Mesendoderm (in vitro differentiated cells): ENCODE data around the gene CEP164. TPM values are rescaled to one million over a fixed set of nuclear protein-coding genes. Genes with fewer than 3 reads are reported as not detected.
A peak's percentile ranks its signal among the peaks of the same experiment; 100 is the strongest.

Experiments used
- DNase-seq: peaks from one replicate; pipeline ENCODE4 v3.0.0; 2013
- H2AK5ac ChIP-seq: 2 replicates; pipeline ENCODE4 v1.6.1; 2013; ENCODE audit warnings: low read length, inconsistent platforms
- H2BK120ac ChIP-seq: 2 replicates; pipeline ENCODE4 v1.6.1; 2013; ENCODE audit warnings: low read depth, mild to moderate bottlenecking, low read length, moderate library complexity, mixed read lengths
- H2BK15ac ChIP-seq: replicated peaks from 2 replicates; pipeline ENCODE4 v1.6.1; 2013; ENCODE audit warnings: low read depth, mild to moderate bottlenecking, moderate library complexity
- H2BK5ac ChIP-seq: 2 replicates; pipeline ENCODE4 v1.6.1; 2013; ENCODE audit warnings: low read length, inconsistent platforms
- H3K18ac ChIP-seq: 2 replicates; pipeline ENCODE4 v1.6.1; 2013; ENCODE audit warnings: mild to moderate bottlenecking, low read length, mixed read lengths
- H3K23ac ChIP-seq: one replicate; pipeline ENCODE4 v1.6.1; 2013; ENCODE audit warnings: low read length
- H3K27ac ChIP-seq: 2 replicates; pipeline ENCODE4 v1.5.1; 2013; ENCODE audit warnings: low read depth, mild to moderate bottlenecking, inconsistent platforms, low read length, moderate library complexity
- H3K27me3 ChIP-seq: 2 replicates; pipeline ENCODE4 v1.6.1; 2013; ENCODE audit warnings: low read length, control low read depth, mild to moderate bottlenecking, inconsistent platforms; ENCODE audit not compliant: insufficient read depth, poor library complexity
- H3K36me3 ChIP-seq: 2 replicates; pipeline ENCODE4 v1.6.1; 2013; ENCODE audit warnings: low read length, inconsistent platforms; ENCODE audit not compliant: control insufficient read depth, insufficient read depth
- H3K4ac ChIP-seq: one replicate; pipeline ENCODE4 v1.6.1; 2013; ENCODE audit warnings: low read depth, mild to moderate bottlenecking, low read length, moderate library complexity
- H3K4me1 ChIP-seq: 2 replicates; pipeline ENCODE4 v1.6.1; 2013; ENCODE audit warnings: low read depth, low read length, inconsistent platforms; ENCODE audit not compliant: control insufficient read depth
- H3K4me2 ChIP-seq: 2 replicates; pipeline ENCODE4 v1.6.1; 2013; ENCODE audit warnings: low read length
- H3K4me3 ChIP-seq: 2 replicates; pipeline ENCODE4 v1.5.1; 2013; ENCODE audit warnings: mild to moderate bottlenecking, low read length
- H3K56ac ChIP-seq: one replicate; pipeline ENCODE4 v1.6.1; 2013; ENCODE audit warnings: low read length
- H3K79me1 ChIP-seq: 2 replicates; pipeline ENCODE4 v1.6.1; 2013; ENCODE audit warnings: low read length, inconsistent platforms
- H3K79me2 ChIP-seq: 2 replicates; pipeline ENCODE4 v1.6.1; 2013; ENCODE audit warnings: mild to moderate bottlenecking, low read length; ENCODE audit not compliant: control insufficient read depth, insufficient read depth
- H3K9ac ChIP-seq: 2 replicates; pipeline ENCODE4 v1.6.1; 2013; ENCODE audit warnings: low read length, inconsistent platforms
- H4K5ac ChIP-seq: one replicate; pipeline ENCODE4 v1.6.1; 2013; ENCODE audit warnings: low read length
- H4K8ac ChIP-seq: one replicate; pipeline ENCODE4 v1.6.1; 2013; ENCODE audit warnings: low read depth, mild to moderate bottlenecking, control low read depth, low read length, moderate library complexity
- WGBS: extraction: QIAGEN DNeasy Blood & Tissue Kit; methylation state at CpG from one replicate; pipeline ENCODE4 v1.1.7; 2013; ENCODE audit warnings: low lambda C conversion rate, missing lambda C conversion rate; ENCODE audit not compliant: insufficient coverage; ENCODE audit errors: extremely low coverage; 5-methylcytosine and 5-hydroxymethylcytosine counted together
- polyA plus RNA-seq, 2 experiments: library from polyadenylated mRNA; stranded (reverse); fragments of 200-250 nt; gene quantifications; one replicate each; pipeline ENCODE4 v1.2.3, GENCODE V29; 2013

Gene CEP164
- 17.4 TPM for polyA plus RNA-seq (2013, experiment 1 of 2)
- 16.2 TPM for polyA plus RNA-seq (2013, experiment 2 of 2)

DNA sequence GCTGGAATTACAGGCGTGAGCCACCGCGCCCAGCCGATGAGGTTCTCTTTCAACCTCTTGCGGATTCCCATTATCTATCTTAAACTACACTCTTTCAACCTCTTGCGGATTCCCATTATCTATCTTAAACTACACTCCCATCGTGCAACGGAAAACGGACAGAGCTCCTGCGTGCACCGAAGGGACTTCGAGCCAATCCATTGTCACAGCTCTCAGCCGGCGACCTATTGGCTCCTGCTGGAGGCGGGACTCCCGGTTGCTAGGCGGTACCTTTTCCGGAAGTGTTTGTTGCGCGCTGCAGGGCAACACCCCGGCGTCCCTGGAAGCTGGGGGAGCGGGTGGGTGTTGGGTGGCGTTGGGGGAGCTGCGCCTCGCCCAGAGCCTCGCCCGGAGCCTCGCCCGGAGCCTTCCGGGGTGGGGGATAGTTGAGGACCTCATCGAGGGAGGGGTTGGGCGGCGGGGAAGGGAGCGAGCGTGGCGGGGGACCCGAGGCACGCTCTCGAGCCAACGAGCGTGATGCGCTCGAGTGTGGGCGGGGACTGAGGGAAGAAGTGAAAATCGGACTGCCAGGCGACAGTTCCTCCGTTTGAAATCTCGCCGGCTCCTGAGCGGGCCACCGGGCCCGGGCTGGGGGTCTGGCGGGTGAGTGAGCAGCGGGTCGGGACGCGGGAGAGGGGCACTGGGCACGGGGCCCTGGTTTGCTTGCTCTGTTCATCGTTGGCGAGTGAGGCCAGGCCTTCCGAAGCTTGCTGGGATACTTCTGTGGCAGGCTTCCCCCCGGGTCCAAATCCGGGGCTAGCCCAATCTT lies at the start of gene CEP164:
Gene CEP164, plus strand, starts transcription at position 288 of the 808 bp plus-strand sequence. CDS start 10,733 bp downstream, outside the sequence.
- Histone ChIP-seq H3K79me2 (no peaks in the 10 kb centered on the region), H3K27ac (peak within 1 kb of the TSS; percentile 32), H2BK5ac (no peak within 1 kb of the TSS), H3K18ac (peak within 1 kb of the TSS; percentile 65), H3K36me3 (no peaks in the 10 kb centered on the region), H3K4ac (peak within 1 kb of the TSS; percentile 73), H3K79me1 (peaks cover 2% of the 10 kb centered on the region), H3K23ac (no peak within 1 kb of the TSS), H4K5ac (no peak within 1 kb of the TSS), H3K9ac (peak within 1 kb of the TSS; percentile 91), H3K4me2 (peak within 1 kb of the TSS; percentile 59), H2BK15ac (no peak within 1 kb of the TSS), H4K8ac (no peak within 1 kb of the TSS), H3K4me3 (peak within 1 kb of the TSS; percentile 89), H2AK5ac (no peak within 1 kb of the TSS), H3K56ac (peak within 1 kb of the TSS; percentile 89), H3K27me3 (no peaks in the 10 kb centered on the region), H3K4me1 (peaks cover 3% of the 10 kb centered on the region), H2BK120ac (no peak within 1 kb of the TSS)
- DNase-seq, result peak; percentile 99
- WGBS, result no CpG with 5 or more reads among the region's 64 CpGs

DNA sequence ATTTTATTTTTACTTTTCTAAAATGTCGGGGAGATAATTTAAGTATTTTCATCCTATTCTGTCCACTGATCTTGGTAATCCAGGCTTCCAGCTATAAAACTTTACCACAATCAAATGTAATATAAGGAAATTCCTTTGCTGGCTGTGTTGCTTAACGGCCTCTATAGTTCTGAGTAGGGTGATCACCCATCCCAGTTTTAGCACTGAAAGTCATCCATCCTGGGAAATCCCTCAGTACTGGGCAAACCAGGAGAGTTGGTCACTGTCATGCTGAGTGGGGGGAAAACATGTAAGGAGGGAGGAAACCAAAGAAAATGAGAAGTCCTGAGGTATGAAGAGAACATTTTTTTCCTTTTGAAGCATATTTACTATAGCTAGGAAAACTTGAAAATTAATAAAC lies 49.3 kb upstream of the CEP164 start:
- H3K27ac ChIP-seq, result no peak overlapping the region
- WGBS, result no CpG with 5 or more reads among the region's 2 CpGs

DNA sequence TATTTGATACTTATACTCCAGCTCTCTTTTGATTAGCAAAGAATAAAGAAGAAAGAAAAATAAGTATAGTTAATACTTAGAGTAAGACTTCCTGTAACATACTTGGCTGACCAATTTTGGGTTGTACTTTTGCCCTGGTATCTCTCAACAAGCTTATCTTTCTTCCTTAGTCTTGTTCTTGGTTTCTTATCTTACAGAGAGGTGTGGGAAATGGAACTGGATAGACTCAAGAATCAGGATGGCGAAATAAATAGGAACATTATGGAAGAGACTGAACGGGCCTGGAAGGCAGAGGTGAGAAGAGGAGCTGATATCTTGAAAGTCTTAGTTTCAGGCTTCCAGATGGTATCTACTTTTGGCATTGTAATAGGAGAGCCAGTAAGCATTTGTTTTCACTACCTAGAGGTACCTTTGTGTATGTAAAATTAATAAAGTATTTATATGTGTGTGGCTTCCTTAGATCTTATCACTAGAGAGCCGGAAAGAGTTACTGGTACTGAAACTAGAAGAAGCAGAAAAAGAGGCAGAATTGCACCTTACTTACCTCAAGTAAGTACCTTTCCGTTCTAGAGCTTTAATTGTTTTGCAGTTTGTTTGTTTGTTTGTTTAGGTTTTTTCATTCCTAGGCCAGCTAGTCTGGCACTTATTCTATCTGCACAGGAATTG lies 47.8 kb upstream of the CEP164 start:
- no peak overlapping the region for H3K27ac ChIP-seq
- H2AK5ac ChIP-seq, result no peak overlapping the region
- H3K4me1 ChIP-seq, result no peaks in the 10 kb centered on the region
- H2BK5ac ChIP-seq, result no peak overlapping the region
- H3K18ac ChIP-seq, result no peak overlapping the region
- no peak overlapping the region for H4K8ac ChIP-seq
- H3K36me3 ChIP-seq, result peaks cover 2% of the 10 kb centered on the region
- no peak overlapping the region for H3K23ac ChIP-seq
- no peak overlapping the region for H3K56ac ChIP-seq
- H2BK120ac ChIP-seq, result no peak overlapping the region
- H3K79me2 ChIP-seq, result no peaks in the 10 kb centered on the region
- no peak overlapping the region for H3K4ac ChIP-seq
- WGBS, result no CpG with 5 or more reads among the region's 4 CpGs
- H3K27me3 ChIP-seq, result no peaks in the 10 kb centered on the region
- H3K4me2 ChIP-seq, result no peak overlapping the region
- H4K5ac ChIP-seq, result no peak overlapping the region
- H3K4me3 ChIP-seq, result no peak overlapping the region
- no peaks in the 10 kb centered on the region for H3K79me1 ChIP-seq
- H2BK15ac ChIP-seq, result no peak overlapping the region
- DNase-seq, result peak; percentile 39
- H3K9ac ChIP-seq, result no peak overlapping the region

More for the DNA sequence above, 49.3 kb upstream of the CEP164 start:
- no peak overlapping the region for H3K4me2 ChIP-seq
- H2BK15ac ChIP-seq, result no peak overlapping the region
- H3K4ac ChIP-seq, result no peak overlapping the region
- no peak overlapping the region for H3K18ac ChIP-seq
- no peak overlapping the region for H4K8ac ChIP-seq
- H3K9ac ChIP-seq, result no peak overlapping the region
- H3K56ac ChIP-seq, result no peak overlapping the region
- no peaks in the 10 kb centered on the region for H3K79me2 ChIP-seq
- H2BK120ac ChIP-seq, result no peak overlapping the region
- H3K79me1 ChIP-seq, result no peaks in the 10 kb centered on the region
- peaks cover 2% of the 10 kb centered on the region for H3K36me3 ChIP-seq
- H3K27me3 ChIP-seq, result no peaks in the 10 kb centered on the region
- H2BK5ac ChIP-seq, result no peak overlapping the region
- H3K4me3 ChIP-seq, result no peak overlapping the region
- no peak for DNase-seq
- H3K23ac ChIP-seq, result no peak overlapping the region
- H3K4me1 ChIP-seq, result no peaks in the 10 kb centered on the region
- H2AK5ac ChIP-seq, result no peak overlapping the region
- H4K5ac ChIP-seq, result no peak overlapping the region

DNA sequence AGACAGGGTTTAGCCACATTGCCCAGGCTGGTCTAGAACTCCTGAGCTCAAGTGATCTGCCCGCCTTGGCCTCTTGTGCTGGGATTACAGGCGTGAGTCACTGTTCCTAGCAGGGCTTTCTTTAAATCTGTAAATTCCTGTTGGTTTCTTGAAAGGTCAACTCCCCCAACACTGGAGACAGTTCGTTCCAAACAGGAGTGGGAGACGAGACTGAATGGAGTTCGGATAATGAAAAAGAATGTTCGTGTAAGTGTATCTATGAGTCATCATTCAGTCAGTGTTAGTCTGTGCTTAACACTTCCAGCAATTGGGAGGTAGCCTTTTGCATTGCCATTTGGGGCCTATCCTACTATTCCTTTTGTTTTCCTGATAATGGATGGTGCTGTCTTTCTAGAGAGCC lies 46.5 kb upstream of the CEP164 start:
- no peaks in the 10 kb centered on the region for H3K4me1 ChIP-seq
- no peak overlapping the region for H3K9ac ChIP-seq
- H3K27ac ChIP-seq, result no peak overlapping the region
- H3K23ac ChIP-seq, result no peak overlapping the region
- no peak overlapping the region for H2BK15ac ChIP-seq
- no peaks in the 10 kb centered on the region for H3K79me2 ChIP-seq
- no peak overlapping the region for H3K4ac ChIP-seq
- no peak overlapping the region for H2BK5ac ChIP-seq
- no peak overlapping the region for H3K4me3 ChIP-seq
- no peak overlapping the region for H2AK5ac ChIP-seq
- H4K5ac ChIP-seq, result no peak overlapping the region
- peak; percentile 22 for DNase-seq
- H3K56ac ChIP-seq, result no peak overlapping the region
- no peak overlapping the region for H2BK120ac ChIP-seq
- H3K18ac ChIP-seq, result no peak overlapping the region
- no peak overlapping the region for H4K8ac ChIP-seq
- peaks cover 5% of the 10 kb centered on the region for H3K36me3 ChIP-seq
- H3K4me2 ChIP-seq, result no peak overlapping the region
- no CpG with 5 or more reads among the region's 6 CpGs for WGBS
- H3K27me3 ChIP-seq, result no peaks in the 10 kb centered on the region
- no peaks in the 10 kb centered on the region for H3K79me1 ChIP-seq

DNA sequence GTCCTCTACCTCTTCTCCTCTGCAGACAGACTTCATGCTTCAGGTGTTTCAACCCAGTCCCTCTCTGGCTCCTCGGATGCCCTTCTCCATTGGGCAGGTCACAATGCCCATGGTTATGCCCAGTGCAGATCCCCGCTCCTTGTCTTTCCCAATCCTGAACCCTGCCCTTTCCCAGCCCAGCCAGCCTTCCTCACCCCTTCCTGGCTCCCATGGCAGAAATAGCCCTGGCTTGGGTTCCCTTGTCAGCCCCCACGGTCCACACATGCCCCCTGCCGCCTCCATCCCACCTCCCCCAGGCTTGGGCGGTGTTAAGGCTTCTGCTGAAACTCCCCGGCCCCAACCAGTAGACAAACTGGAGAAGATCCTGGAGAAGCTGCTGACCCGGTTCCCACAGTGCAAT lies 45.8 kb upstream of the CEP164 start:
- Histone ChIP-seq H3K4me2 (no peak overlapping the region), H4K5ac (no peak overlapping the region), H3K27ac (no peak overlapping the region), H3K27me3 (no peaks in the 10 kb centered on the region), H3K4ac (no peak overlapping the region), H3K9ac (no peak overlapping the region), H3K4me1 (no peaks in the 10 kb centered on the region), H2BK5ac (no peak overlapping the region), H3K56ac (no peak overlapping the region), H3K79me2 (no peaks in the 10 kb centered on the region), H3K36me3 (peaks cover 5% of the 10 kb centered on the region), H2BK15ac (no peak overlapping the region), H2BK120ac (no peak overlapping the region), H3K23ac (no peak overlapping the region), H3K79me1 (no peaks in the 10 kb centered on the region), H3K18ac (no peak overlapping the region), H3K4me3 (no peak overlapping the region), H4K8ac (no peak overlapping the region), H2AK5ac (no peak overlapping the region)
- DNase-seq, result no peak
- WGBS, result no CpG with 5 or more reads among the region's 7 CpGs
